Hepatocyte (in vitro differentiated cells): ENCODE measurements around the gene ZNF235. TPM values are rescaled to one million over a fixed set of nuclear protein-coding genes. Genes with fewer than 3 reads are reported as not detected.
"Not testable (repeated sequence)": the region's sequence is repeated elsewhere in the genome, so short reads cannot be mapped to it uniquely, and the experiment has no call there.

Experiments used
- DNase-seq: peaks from one replicate; pipeline ENCODE4 v3.0.0-alpha.2; 2016; ENCODE audit warnings: low spot score
- H2AFZ ChIP-seq: fragments of 200-600 bp; sonication (generic); 2 replicates; pipeline ENCODE4 v1.6.0; 2016; ENCODE audit warnings: antibody characterized with exemption, mild to moderate bottlenecking
- H3K27ac ChIP-seq: fragments of 200-600 bp; sonication (generic); 2 replicates; pipeline ENCODE4 v1.5.1; 2016; ENCODE audit warnings: mild to moderate bottlenecking
- H3K27me3 ChIP-seq: fragments of 200-600 bp; sonication (generic); 2 replicates; pipeline ENCODE4 v1.6.1; 2016
- H3K36me3 ChIP-seq: fragments of 200-600 bp; sonication (generic); replicated peaks from 2 replicates; pipeline ENCODE4 v1.5.1; 2016; ENCODE audit warnings: low read depth; ENCODE audit not compliant: insufficient read depth
- H3K4me1 ChIP-seq: fragments of 200-600 bp; sonication (generic); 2 replicates; pipeline ENCODE4 v1.5.1; 2016; ENCODE audit warnings: mild to moderate bottlenecking, moderate library complexity; ENCODE audit not compliant: insufficient read depth
- H3K4me2 ChIP-seq: fragments of 200-600 bp; sonication (generic); 2 replicates; pipeline ENCODE4 v1.6.0; 2016
- H3K4me3 ChIP-seq: fragments of 200-600 bp; sonication (generic); 2 replicates; pipeline ENCODE4 v1.5.1; 2016; ENCODE audit warnings: mild to moderate bottlenecking
- H3K79me2 ChIP-seq: fragments of 200-600 bp; sonication (generic); 2 replicates; pipeline ENCODE4 v1.6.0; 2017; ENCODE audit warnings: mild to moderate bottlenecking
- H3K9me2 ChIP-seq: fragments of 200-600 bp; sonication (generic); replicated peaks from 2 replicates; pipeline ENCODE4 v1.6.0; 2017; ENCODE audit warnings: mild to moderate bottlenecking; ENCODE audit not compliant: insufficient read depth
- H3K9me3 ChIP-seq: fragments of 200-600 bp; sonication (generic); 2 replicates; pipeline ENCODE4 v1.5.1; 2016; ENCODE audit warnings: low read depth, mild to moderate bottlenecking
- H4K20me1 ChIP-seq: fragments of 200-600 bp; sonication (generic); 2 replicates; pipeline ENCODE4 v1.6.0; 2016; ENCODE audit warnings: mild to moderate bottlenecking; ENCODE audit not compliant: insufficient read depth, poor library complexity, severe bottlenecking
- EZH2 ChIP-seq: fragments of 200-600 bp; sonication (generic); IDR thresholded peaks from 2 replicates; pipeline ENCODE4 v1.6.1; 2016; ENCODE audit warnings: antibody characterized with exemption, mild to moderate bottlenecking, borderline replicate concordance
- EZH2phosphoT487 ChIP-seq: fragments of 200-600 bp; sonication (generic); IDR thresholded peaks from one replicate; pipeline ENCODE4 v1.6.1; 2018; ENCODE audit warnings: antibody characterized with exemption, mild to moderate bottlenecking, low read depth, moderate library complexity; ENCODE audit not compliant: unreplicated experiment, severe bottlenecking
- WGBS: methylation state at CpG from one replicate; pipeline ENCODE4 v1.1.6; 2016; ENCODE audit warnings: low lambda C conversion rate; ENCODE audit errors: missing lambda C conversion rate; 5-methylcytosine and 5-hydroxymethylcytosine counted together
- polyA plus RNA-seq: library from polyadenylated mRNA; unstranded; fragments of >200 nt; fragmentation: Nextera tagmentation; extraction: Ambion mirVana; gene quantifications from 2 replicates; pipeline ENCODE4 v1.2.1, GENCODE V29; 2016
- small RNA-seq: library from RNA; depleted of rRNA; stranded (forward); fragments of <200 nt; gene quantifications from one replicate; pipeline ENCODE3, GENCODE V24; 2014
- total RNA-seq: library from RNA; depleted of rRNA; stranded (reverse); fragments of >200 nt; gene quantifications from 2 replicates; pipeline ENCODE4 v1.2.3, GENCODE V29; 2014
- TF ChIP-seq, protein P1 (sequence below): fragments of 200-600 bp; sonication (generic); IDR thresholded peaks from 2 replicates; pipeline ENCODE4 v1.5.1; 2016; ENCODE audit warnings: antibody characterized with exemption, mild to moderate bottlenecking; ENCODE audit not compliant: poor library complexity

The ZNF235 gene
- total and polyA plus RNA-seq, 2 experiments from 2014 or later: 2.7 to 5.6 TPM

DNA sequence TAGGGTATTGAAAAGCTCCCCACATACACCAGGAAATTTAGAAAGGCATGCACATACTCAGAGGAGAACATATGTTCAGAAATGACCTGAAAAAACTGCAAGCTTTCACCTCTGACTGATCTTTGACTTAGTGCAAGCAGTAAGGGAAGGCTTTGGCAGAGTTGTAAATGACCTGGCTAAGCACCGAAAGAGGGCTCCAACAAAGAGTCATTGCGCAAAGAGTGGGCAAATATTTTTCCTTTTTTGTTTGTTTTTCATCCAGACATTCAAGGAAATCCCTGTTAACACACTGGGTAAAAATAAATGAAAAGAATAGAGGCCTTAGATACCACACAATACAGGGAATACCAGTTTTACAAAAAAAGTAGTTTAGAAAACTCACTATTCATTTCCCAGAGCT lies 50.3 kb downstream of the ZNF235 start:
- no peaks in the 10 kb centered on the region for H3K9me2 ChIP-seq
- no peak overlapping the region for H2AFZ ChIP-seq
- H3K27me3 ChIP-seq: no peaks in the 10 kb centered on the region
- WGBS: 80% methylated on average over 2 of the region's 2 CpGs
- H3K4me3 ChIP-seq: no peak overlapping the region
- H3K36me3 ChIP-seq: no peaks in the 10 kb centered on the region
- no peak overlapping the region for H3K4me2 ChIP-seq
- H3K9me3 ChIP-seq: peaks cover 44% of the 10 kb centered on the region
- no peak for DNase-seq
- no peaks in the 10 kb centered on the region for H3K4me1 ChIP-seq
- no peak for TF ChIP-seq EZH2phosphoT487
- TF ChIP-seq, protein P1, sequence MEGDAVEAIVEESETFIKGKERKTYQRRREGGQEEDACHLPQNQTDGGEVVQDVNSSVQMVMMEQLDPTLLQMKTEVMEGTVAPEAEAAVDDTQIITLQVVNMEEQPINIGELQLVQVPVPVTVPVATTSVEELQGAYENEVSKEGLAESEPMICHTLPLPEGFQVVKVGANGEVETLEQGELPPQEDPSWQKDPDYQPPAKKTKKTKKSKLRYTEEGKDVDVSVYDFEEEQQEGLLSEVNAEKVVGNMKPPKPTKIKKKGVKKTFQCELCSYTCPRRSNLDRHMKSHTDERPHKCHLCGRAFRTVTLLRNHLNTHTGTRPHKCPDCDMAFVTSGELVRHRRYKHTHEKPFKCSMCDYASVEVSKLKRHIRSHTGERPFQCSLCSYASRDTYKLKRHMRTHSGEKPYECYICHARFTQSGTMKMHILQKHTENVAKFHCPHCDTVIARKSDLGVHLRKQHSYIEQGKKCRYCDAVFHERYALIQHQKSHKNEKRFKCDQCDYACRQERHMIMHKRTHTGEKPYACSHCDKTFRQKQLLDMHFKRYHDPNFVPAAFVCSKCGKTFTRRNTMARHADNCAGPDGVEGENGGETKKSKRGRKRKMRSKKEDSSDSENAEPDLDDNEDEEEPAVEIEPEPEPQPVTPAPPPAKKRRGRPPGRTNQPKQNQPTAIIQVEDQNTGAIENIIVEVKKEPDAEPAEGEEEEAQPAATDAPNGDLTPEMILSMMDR: no peak
- TF ChIP-seq EZH2: no peak
- H4K20me1 ChIP-seq: no peaks in the 10 kb centered on the region
- H3K79me2 ChIP-seq: no peaks in the 10 kb centered on the region
- H3K27ac ChIP-seq: no peak overlapping the region

DNA sequence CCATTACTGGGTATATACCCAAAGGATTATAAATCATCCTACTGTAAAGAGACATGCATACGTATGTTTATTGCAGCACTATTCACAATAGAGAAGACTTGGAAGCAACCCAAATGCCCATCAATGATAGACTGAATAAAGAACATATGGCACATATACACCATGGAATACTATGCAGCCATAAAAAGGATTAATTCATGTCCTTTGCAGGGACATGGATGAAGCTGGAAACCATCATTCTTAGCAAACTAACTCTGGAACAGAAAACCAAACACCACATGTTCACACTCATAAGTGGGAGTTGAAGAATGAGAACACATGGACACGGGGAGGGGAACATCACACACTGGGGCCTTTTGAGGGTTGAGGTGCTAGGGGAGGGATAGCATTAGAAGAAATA lies 51.4 kb downstream of the ZNF235 start:
- not testable (repeated sequence) for H3K4me3 ChIP-seq, H4K20me1 ChIP-seq, H3K36me3 ChIP-seq, H3K4me1 ChIP-seq, H3K79me2 ChIP-seq, H3K27ac ChIP-seq, H3K9me2 ChIP-seq, H3K4me2 ChIP-seq, DNase-seq, H2AFZ ChIP-seq, H3K27me3 ChIP-seq
- 93% methylated on average over 2 of the region's 2 CpGs for WGBS
- H3K9me3 ChIP-seq: peaks cover 50% of the 10 kb centered on the region

DNA sequence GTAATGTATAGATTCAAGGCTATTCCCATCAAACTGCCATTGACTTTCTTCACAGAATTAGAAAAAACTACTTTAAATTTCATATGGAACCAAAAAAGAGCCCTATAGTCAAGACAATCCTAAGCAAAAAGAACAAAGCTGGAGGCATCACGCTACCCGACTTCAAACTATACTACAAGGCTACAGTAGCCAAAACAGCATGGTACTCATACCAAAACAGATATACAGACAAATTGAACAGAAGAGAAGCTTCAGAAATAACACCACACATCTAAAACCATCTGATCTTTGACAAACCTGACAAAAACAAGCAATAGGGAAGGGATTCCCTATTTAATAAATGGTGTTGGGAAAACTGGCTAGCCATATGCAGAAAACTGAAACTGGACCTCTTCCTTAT lies 52.5 kb downstream of the ZNF235 start:
- not testable (repeated sequence) for H3K36me3 ChIP-seq, H2AFZ ChIP-seq, H3K9me2 ChIP-seq, DNase-seq, H3K4me3 ChIP-seq, H4K20me1 ChIP-seq, H3K27ac ChIP-seq, H3K79me2 ChIP-seq, H3K27me3 ChIP-seq, H3K4me1 ChIP-seq, H3K4me2 ChIP-seq
- peaks cover 56% of the 10 kb centered on the region for H3K9me3 ChIP-seq
- 100% methylated on average over 2 of the region's 2 CpGs for WGBS

DNA sequence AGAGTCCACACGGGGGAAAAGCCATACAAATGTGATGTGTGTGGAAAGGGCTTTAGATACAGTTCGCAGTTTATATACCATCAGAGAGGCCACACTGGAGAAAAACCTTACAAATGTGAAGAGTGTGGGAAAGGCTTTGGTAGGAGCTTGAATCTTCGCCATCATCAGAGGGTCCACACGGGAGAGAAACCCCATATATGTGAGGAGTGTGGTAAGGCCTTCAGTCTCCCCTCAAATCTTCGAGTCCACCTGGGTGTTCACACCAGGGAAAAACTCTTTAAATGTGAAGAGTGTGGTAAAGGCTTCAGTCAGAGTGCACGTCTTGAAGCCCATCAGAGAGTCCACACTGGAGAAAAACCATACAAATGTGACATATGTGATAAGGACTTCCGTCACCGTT lies 68.4 kb downstream of the ZNF235 start:
- Histone ChIP-seq H3K4me2 (no peak overlapping the region), H3K79me2 (no peaks in the 10 kb centered on the region), H4K20me1 (no peaks in the 10 kb centered on the region), H3K4me3 (no peak overlapping the region), H3K4me1 (no peaks in the 10 kb centered on the region), H3K36me3 (peaks cover 27% of the 10 kb centered on the region), H3K9me2 (no peaks in the 10 kb centered on the region), H3K27ac (no peak overlapping the region), H3K27me3 (no peaks in the 10 kb centered on the region), H3K9me3 (peaks cover 11% of the 10 kb centered on the region), H2AFZ (no peak overlapping the region)
- no peak for DNase-seq
- TF ChIP-seq EZH2: no peak
- TF ChIP-seq, protein P1: no peak
- no peak for TF ChIP-seq EZH2phosphoT487
- WGBS: 93% methylated on average over 8 of the region's 8 CpGs

Small RNA genes lying within 50 kb of the gene (small RNA-seq; reads per million reads assigned to genes)
- gene NDUFA3P1: not detected

Other genes starting within 250 kb of the ZNF235 start
- 2.6 and 2.9 TPM in 2 replicates for gene ZNF284, start 232.9 kb downstream of the ZNF235 start, total RNA-seq
- gene ZNF284, start 232.9 kb downstream of the ZNF235 start, polyA plus RNA-seq: 0.87 and 1.4 TPM in 2 replicates
- gene ZNF224, start 210.7 kb downstream of the ZNF235 start, total RNA-seq: 24.8 and 25.9 TPM in 2 replicates
- 17.6 and 20.8 TPM in 2 replicates for gene ZNF224, start 210.7 kb downstream of the ZNF235 start, polyA plus RNA-seq
- gene ZNF225, start 191.6 kb downstream of the ZNF235 start, total RNA-seq: 4.1 TPM in 2 replicates
- 1.2 and 2.9 TPM in 2 replicates for gene ZNF225, start 191.6 kb downstream of the ZNF235 start, polyA plus RNA-seq
- 8.6 and 9.9 TPM in 2 replicates for gene ZNF234, start 163.5 kb downstream of the ZNF235 start, total RNA-seq
- gene ZNF234, start 163.5 kb downstream of the ZNF235 start, polyA plus RNA-seq: 4.1 and 6.7 TPM in 2 replicates
- gene ZNF226, start 139.9 kb downstream of the ZNF235 start, total RNA-seq: 22.6 and 30.9 TPM in 2 replicates
- 30.9 and 31.2 TPM in 2 replicates for gene ZNF226, start 139.9 kb downstream of the ZNF235 start, polyA plus RNA-seq
- 13.6 and 15.4 TPM in 2 replicates for gene ZNF227, start 92.5 kb downstream of the ZNF235 start, total RNA-seq
- 8.2 and 8.6 TPM in 2 replicates for gene ZNF227, start 92.5 kb downstream of the ZNF235 start, polyA plus RNA-seq
- 2.4 and 2.6 TPM in 2 replicates for gene ZNF233, start 45.1 kb downstream of the ZNF235 start, total RNA-seq
- gene ZNF233, start 45.1 kb downstream of the ZNF235 start, polyA plus RNA-seq: 0.66 and 2.8 TPM in 2 replicates
- 6.7 and 8.8 TPM in 2 replicates for gene ZNF112, start 51.7 kb upstream of the ZNF235 start, total RNA-seq
- 2.6 and 3.3 TPM in 2 replicates for gene ZNF112, start 51.7 kb upstream of the ZNF235 start, polyA plus RNA-seq
- gene ZNF285, start 96.6 kb upstream of the ZNF235 start, total RNA-seq: 3.1 and 3.9 TPM in 2 replicates
- 3.3 and 3.4 TPM in 2 replicates for gene ZNF285, start 96.6 kb upstream of the ZNF235 start, polyA plus RNA-seq
- gene ZNF229, start 143.4 kb upstream of the ZNF235 start, total RNA-seq: 15.1 and 15.2 TPM in 2 replicates
- 6.4 and 6.6 TPM in 2 replicates for gene ZNF229, start 143.4 kb upstream of the ZNF235 start, polyA plus RNA-seq
- gene ZNF180, start 195.5 kb upstream of the ZNF235 start, total RNA-seq: 10.1 and 25.4 TPM in 2 replicates
- 3.1 and 3.2 TPM in 2 replicates for gene ZNF180, start 195.5 kb upstream of the ZNF235 start, polyA plus RNA-seq
- 1.5 and 1.6 TPM in 2 replicates for gene CEACAM20, start 224.7 kb upstream of the ZNF235 start, total RNA-seq
- 0.24 and 0.39 TPM in 2 replicates for gene CEACAM20, start 224.7 kb upstream of the ZNF235 start, polyA plus RNA-seq